A673 (cell line): Measurements from ENCODE around the gene PLCD3.

Experiments
- EZH2 ChIP-seq: fragments of 200-600 bp; sonication (generic); IDR thresholded peaks from 2 replicates; pipeline ENCODE4 v1.6.1; 2017; ENCODE audit warnings: borderline replicate concordance, low read depth, mild to moderate bottlenecking, mixed read lengths, antibody characterized with exemption, low read length; ENCODE audit not compliant: poor library complexity, severe bottlenecking
- TF ChIP-seq, protein P1 (sequence below): fragments of 300-800, 200-600 bp; sonication (generic); conservative IDR thresholded peaks from 2 replicates; pipeline ENCODE4 v1.5.1; 2017; ENCODE audit warnings: low read depth, mild to moderate bottlenecking, antibody characterized with exemption, low read length, moderate library complexity, mixed read lengths

- no peak for TF ChIP-seq EZH2
- TF ChIP-seq, protein P1, sequence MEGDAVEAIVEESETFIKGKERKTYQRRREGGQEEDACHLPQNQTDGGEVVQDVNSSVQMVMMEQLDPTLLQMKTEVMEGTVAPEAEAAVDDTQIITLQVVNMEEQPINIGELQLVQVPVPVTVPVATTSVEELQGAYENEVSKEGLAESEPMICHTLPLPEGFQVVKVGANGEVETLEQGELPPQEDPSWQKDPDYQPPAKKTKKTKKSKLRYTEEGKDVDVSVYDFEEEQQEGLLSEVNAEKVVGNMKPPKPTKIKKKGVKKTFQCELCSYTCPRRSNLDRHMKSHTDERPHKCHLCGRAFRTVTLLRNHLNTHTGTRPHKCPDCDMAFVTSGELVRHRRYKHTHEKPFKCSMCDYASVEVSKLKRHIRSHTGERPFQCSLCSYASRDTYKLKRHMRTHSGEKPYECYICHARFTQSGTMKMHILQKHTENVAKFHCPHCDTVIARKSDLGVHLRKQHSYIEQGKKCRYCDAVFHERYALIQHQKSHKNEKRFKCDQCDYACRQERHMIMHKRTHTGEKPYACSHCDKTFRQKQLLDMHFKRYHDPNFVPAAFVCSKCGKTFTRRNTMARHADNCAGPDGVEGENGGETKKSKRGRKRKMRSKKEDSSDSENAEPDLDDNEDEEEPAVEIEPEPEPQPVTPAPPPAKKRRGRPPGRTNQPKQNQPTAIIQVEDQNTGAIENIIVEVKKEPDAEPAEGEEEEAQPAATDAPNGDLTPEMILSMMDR: no peak
Observed at GRCh38 chr17:45135978-45136791, 3.9 kb upstream of the PLCD3 start.
